GM18870 (cell line): Measurements from ENCODE around the gene LHFPL2.

ENCODE experiments used
- ATAC-seq: cut with Tn5 transposase; IDR thresholded peaks from one replicate; pipeline ENCODE4 v1.9.1; 2021; ENCODE audit warnings: moderate library complexity; ENCODE audit not compliant: unreplicated experiment

The LHFPL2 gene

GRCh38 chr5:78526049-78526525, 122.5 kb downstream of the LHFPL2 start:
- no peak for ATAC-seq

- no peak for ATAC-seq
Observed at GRCh38 chr5:78523314-78524193, 125.0 kb downstream of the LHFPL2 start.

- ATAC-seq: no peak
Observed at GRCh38 chr5:78522476-78523260, 125.9 kb downstream of the LHFPL2 start.

- no peak for ATAC-seq
Observed at GRCh38 chr5:78521455-78521854, 127.1 kb downstream of the LHFPL2 start.

GRCh38 chr5:78519198-78519941, 129.2 kb downstream of the LHFPL2 start:
- ATAC-seq: no peak

- no peak for ATAC-seq
Observed at GRCh38 chr5:78518365-78519197, 130.0 kb downstream of the LHFPL2 start.

GRCh38 chr5:78515670-78516069, 132.9 kb downstream of the LHFPL2 start:
- no peak for ATAC-seq

- no peak for ATAC-seq
Observed at GRCh38 chr5:78514427-78515330, 133.9 kb downstream of the LHFPL2 start.

- no peak for ATAC-seq
Observed at GRCh38 chr5:78513441-78513840, 135.1 kb downstream of the LHFPL2 start.

GRCh38 chr5:78512435-78512834, 136.1 kb downstream of the LHFPL2 start:
- ATAC-seq: no peak

GRCh38 chr5:78511121-78511906, 137.3 kb downstream of the LHFPL2 start:
- no peak for ATAC-seq

- ATAC-seq: peak; percentile 51
Observed at GRCh38 chr5:78509884-78510769, 138.4 kb downstream of the LHFPL2 start.

- no peak for ATAC-seq
Observed at GRCh38 chr5:78509145-78509865, 139.3 kb downstream of the LHFPL2 start.

GRCh38 chr5:78508186-78508765, 140.3 kb downstream of the LHFPL2 start:
- ATAC-seq: no peak

GRCh38 chr5:78507531-78507930, 141.0 kb downstream of the LHFPL2 start:
- no peak for ATAC-seq

- ATAC-seq: no peak
Observed at GRCh38 chr5:78506261-78507024, 142.1 kb downstream of the LHFPL2 start.
